ENCODE data around the gene CMTM5. TPM values are rescaled to one million over a fixed set of nuclear protein-coding genes. Genes with fewer than 3 reads are reported as not detected.

The CMTM5 gene
- total RNA-seq, 1 donor from 2014 or later = not detected

DNA sequence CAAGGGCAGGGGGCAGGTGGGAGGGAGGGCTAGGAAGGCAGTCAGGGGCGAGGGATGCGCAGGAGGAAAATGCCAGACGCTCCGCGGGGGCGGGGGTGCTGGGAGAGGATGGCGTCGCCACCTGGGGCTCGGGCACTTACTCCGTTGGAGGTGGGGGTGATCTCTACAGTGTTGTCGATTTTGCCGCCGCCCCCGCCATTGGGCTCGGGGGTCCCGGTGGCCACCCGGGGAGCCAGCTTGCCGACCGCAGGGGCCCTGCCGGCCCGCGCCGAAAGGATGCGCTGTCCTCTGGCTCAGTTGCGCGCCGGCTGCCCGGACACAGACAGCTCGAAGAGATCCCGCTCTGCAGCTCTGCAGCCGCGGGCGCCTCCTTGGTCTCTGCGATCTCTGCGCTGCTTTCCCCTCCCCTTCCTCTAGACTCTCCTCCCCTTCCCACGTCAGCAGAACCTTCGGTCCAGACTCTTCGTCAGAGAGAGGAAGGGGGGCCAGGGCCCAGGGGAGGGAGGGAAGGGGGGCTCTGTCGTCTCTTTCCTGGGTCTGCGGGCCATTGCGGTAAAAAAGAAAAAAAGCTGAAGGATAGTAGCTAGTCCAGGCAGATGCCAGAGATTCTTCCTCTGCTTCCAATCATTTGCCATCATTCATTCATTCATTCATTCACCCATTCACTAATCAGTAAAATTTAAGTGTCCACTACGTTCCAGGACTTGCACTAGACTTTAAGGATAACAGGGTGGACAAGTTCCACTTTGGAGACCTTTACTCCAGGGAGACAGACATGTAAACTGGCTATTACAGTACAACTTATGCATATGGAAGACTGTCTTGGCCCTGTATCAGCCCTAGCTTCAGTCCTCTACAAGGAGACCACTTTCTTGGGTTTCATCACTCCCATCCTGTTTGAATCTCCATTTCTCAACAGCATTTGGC is 24.1 kb upstream of the CMTM5 start, which contains the start of gene SLC22A17:
TSS of gene SLC22A17 (minus strand) at position 382 of the 927 bp plus-strand sequence.
- H3K4me3 ChIP-seq (ENCODE audit: low read depth, low read length) = peak within 1 kb of the TSS; percentile 64
- DNase-seq (ENCODE audit: low read depth) = no peak
- TF ChIP-seq, protein P1, sequence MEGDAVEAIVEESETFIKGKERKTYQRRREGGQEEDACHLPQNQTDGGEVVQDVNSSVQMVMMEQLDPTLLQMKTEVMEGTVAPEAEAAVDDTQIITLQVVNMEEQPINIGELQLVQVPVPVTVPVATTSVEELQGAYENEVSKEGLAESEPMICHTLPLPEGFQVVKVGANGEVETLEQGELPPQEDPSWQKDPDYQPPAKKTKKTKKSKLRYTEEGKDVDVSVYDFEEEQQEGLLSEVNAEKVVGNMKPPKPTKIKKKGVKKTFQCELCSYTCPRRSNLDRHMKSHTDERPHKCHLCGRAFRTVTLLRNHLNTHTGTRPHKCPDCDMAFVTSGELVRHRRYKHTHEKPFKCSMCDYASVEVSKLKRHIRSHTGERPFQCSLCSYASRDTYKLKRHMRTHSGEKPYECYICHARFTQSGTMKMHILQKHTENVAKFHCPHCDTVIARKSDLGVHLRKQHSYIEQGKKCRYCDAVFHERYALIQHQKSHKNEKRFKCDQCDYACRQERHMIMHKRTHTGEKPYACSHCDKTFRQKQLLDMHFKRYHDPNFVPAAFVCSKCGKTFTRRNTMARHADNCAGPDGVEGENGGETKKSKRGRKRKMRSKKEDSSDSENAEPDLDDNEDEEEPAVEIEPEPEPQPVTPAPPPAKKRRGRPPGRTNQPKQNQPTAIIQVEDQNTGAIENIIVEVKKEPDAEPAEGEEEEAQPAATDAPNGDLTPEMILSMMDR (conservative IDR thresholded peaks at IDR 0.05; ENCODE audit: low read depth, low read length) = no peak

DNA sequence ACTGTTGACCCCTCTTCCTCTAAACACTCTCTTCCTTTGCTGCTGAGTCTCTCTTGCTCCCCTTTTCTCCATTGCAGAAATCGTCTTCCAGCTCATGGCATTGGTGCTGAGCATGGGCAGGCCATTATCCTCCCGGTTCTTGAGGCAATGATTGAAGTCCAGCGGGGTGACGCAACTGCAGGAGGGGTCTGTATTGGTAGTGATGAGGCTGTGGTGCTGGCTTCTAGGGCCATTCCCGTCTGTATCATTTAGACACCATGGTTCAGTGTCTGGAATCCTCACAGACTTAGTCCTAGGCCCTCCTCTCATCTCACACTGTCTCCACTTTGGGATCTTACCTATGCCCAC is 23.4 kb upstream of the CMTM5 start:
- no peak overlapping the region for H3K4me3 ChIP-seq (ENCODE audit: low read depth, low read length)
- DNase-seq (ENCODE audit: low read depth) = no peak
- TF ChIP-seq, protein P1 (conservative IDR thresholded peaks at IDR 0.05; ENCODE audit: low read depth, low read length) = no peak

DNA sequence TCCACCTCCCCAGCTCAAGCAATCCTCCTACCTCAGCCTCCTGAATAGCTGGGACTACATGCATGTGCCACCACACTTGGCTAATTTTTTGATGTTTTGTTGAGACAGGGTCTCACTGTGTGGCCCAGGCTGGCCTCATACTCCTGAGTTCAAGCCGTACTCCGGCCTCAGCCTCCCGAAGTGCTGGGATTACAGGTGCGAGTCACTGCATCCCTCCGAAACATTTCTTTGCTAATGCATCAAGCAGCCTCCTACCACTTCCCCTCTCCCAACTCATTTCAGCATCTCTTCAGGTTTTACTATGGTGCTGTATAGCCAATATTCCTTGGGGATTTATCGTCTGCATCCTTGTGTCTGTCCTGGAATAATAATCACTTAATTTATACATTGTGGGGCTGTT is 21.9 kb upstream of the CMTM5 start:
- no peak for DNase-seq (ENCODE audit: low read depth)
- TF ChIP-seq, protein P1 (conservative IDR thresholded peaks at IDR 0.05; ENCODE audit: low read depth, low read length) = no peak
- H3K4me3 ChIP-seq (ENCODE audit: low read depth, low read length) = no peak overlapping the region

DNA sequence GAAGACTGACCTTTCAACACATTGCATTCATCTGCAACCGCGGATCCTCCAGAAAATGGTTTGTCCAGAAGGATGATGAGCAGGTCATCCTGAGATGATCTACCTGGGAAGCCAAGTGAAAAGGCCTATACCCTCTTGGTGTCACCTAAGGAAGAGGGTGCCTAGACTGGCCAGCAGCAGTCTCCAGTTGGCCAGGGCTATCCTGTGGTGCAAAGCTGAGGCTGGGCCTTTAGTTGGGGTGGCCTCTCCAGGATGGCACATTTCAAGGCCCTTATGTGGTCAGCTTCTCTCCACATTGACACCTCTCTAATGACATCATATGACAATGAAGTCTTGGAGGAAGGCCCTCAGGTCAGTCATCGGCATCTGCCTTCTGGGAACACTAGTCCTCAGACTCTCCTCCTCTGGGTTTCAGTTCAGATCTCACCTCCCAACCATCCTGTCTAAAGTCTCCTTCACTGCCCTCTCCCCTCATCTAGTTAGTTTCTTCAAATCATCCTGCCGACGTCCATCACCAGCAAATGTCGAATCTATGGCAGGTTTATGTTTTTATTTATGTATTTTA is 20.9 kb upstream of the CMTM5 start:
- DNase-seq (ENCODE audit: low read depth) = no peak

DNA sequence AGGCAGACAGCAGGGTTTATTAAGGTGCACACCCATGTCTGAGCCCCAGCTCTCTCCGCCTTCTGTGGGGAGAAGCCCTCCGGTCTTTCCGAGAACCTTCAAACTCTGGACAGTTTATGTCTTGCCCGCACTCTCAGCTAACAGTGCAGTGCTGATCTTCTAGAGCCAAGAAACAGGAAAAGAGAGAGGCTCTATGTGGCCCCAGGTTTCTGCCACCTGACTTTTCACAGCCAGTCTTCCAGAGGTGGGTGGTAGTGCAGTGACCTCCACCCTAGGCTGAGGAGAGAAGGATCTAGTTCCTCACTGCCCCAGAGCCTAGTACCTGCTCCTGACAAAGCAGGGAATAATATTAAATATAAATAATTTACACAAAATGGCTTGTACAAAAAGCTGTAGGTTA is 20.2 kb upstream of the CMTM5 start:
- TF ChIP-seq, protein P1 (conservative IDR thresholded peaks at IDR 0.05; ENCODE audit: low read depth, low read length) = no peak
- no peak for DNase-seq (ENCODE audit: low read depth)
- H3K4me3 ChIP-seq (ENCODE audit: low read depth, low read length) = no peak overlapping the region

More for the DNA sequence above, 20.9 kb upstream of the CMTM5 start:
- H3K4me3 ChIP-seq (ENCODE audit: low read depth, low read length) = no peak overlapping the region
- TF ChIP-seq, protein P1 (conservative IDR thresholded peaks at IDR 0.05; ENCODE audit: low read depth, low read length) = no peak

DNA sequence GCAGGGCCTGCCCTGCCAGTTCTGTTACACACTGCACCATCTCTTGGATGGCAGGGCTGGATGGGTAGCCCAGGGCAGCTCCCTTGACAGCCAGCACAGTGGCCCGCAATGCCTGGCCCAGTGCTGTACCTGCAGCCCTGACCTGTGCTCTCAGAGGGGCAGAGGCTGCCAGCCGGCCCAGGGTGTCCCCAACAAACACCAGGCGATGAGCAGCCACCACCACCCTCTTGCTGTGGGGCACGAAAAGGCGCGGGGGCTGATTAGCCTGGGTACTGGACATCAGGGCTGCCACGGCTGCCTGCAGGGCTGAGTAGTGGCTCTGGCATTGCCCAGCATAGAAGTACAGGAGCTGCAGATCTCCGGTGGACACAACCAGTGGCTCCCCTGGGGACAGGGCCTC is 19.6 kb upstream of the CMTM5 start:
- TF ChIP-seq, protein P1 (conservative IDR thresholded peaks at IDR 0.05; ENCODE audit: low read depth, low read length) = no peak
- no peak for DNase-seq (ENCODE audit: low read depth)
- no peak overlapping the region for H3K4me3 ChIP-seq (ENCODE audit: low read depth, low read length)
